Endothelial cell of umbilical vein (primary cell): ENCODE measurements around the gene EIF3I. TPM values are rescaled to one million over a fixed set of nuclear protein-coding genes. Genes with fewer than 3 reads are reported as not detected.

Experiments
- BruUV-seq: library from RNA; stranded (reverse); fragments of 400-500 nt; replicated peaks from 2 replicates; lab custom pipeline; 2021; lab: Mats Ljungman, UMichigan
- CTCF ChIA-PET: fragments of 300-600, 350-600 bp; sonication (Branson Sonifier 250); formaldehyde crosslinking; loops from one replicate; lab custom pipeline; 2021; ENCODE audit warnings: antibody characterized with exemption, inconsistent platforms; lab: Charles Lee
- POLR2A ChIA-PET: fragments of 300-600, 350-600 bp; sonication (Branson Sonifier 250); formaldehyde crosslinking; loops from one replicate; lab custom pipeline; 2021; ENCODE audit warnings: antibody characterized with exemption, inconsistent platforms; lab: Charles Lee
- DNase-seq: peaks from one replicate; pipeline ENCODE4 v3.0.0-alpha.2; 2011; ENCODE audit warnings: low read depth, low spot score
- FAIRE-seq: peaks from 2 replicates; lab custom pipeline; 2011; peaks lifted over from hg19 to GRCh38; lab: Jason Lieb, UNC
- H2AFZ ChIP-seq: 2 replicates; pipeline ENCODE4 v1.6.0; 2012; ENCODE audit warnings: low read depth, low read length, control low read depth, inconsistent platforms
- H3K27ac ChIP-seq: 2 replicates; pipeline ENCODE4 v1.5.1; 2011; ENCODE audit warnings: low read depth, mild to moderate bottlenecking, control low read depth, low read length, moderate library complexity; ENCODE audit not compliant: insufficient read depth
- H3K27me3 ChIP-seq, 2 experiments: 2 replicates each; pipeline versions ENCODE4 v1.6.0 to v1.6.1; 2011; ENCODE audit warnings: low read length in 2 of 2, mixed read lengths in 1 of 2; ENCODE audit not compliant: control insufficient read depth in 2 of 2, insufficient read depth in 2 of 2
- H3K36me3 ChIP-seq, 2 experiments: 2 replicates in 1 of 2; 3 replicates in 1 of 2; pipeline ENCODE4 v1.5.1; 2011; ENCODE audit warnings: low read length in 2 of 2, mild to moderate bottlenecking in 1 of 2, moderate library complexity in 1 of 2; ENCODE audit not compliant: control insufficient read depth in 2 of 2, insufficient read depth in 2 of 2; ENCODE audit errors: extremely low read depth in 1 of 2
- H3K4me1 ChIP-seq: 3 replicates; pipeline ENCODE4 v1.5.1; 2011; ENCODE audit warnings: mild to moderate bottlenecking, low read length; ENCODE audit not compliant: control insufficient read depth, insufficient read depth; ENCODE audit errors: extremely low read depth
- H3K4me2 ChIP-seq: 2 replicates; pipeline ENCODE4 v1.6.1; 2011; ENCODE audit warnings: low read length, control low read depth, mixed read lengths; ENCODE audit not compliant: insufficient read depth
- H3K4me3 ChIP-seq, 3 experiments: fragments of 200-600 bp in 1 of 3; sonication (generic), shearing (Covaris generic) in 1 of 3; replicated peaks in 1 of 3; 2 replicates each; pipeline ENCODE4 v1.5.1; 2011 to 2016; ENCODE audit warnings: control low read depth in 3 of 3, low read length in 3 of 3, mild to moderate bottlenecking in 2 of 3, inconsistent platforms in 1 of 3, low read depth in 1 of 3, moderate library complexity in 1 of 3; ENCODE audit not compliant: insufficient read depth in 1 of 3
- H3K79me2 ChIP-seq: 2 replicates; pipeline ENCODE4 v1.6.0; 2012; ENCODE audit warnings: low read length, inconsistent platforms; ENCODE audit not compliant: control insufficient read depth, insufficient read depth
- H3K9ac ChIP-seq: replicated peaks from 2 replicates; pipeline ENCODE3; 2011; ENCODE audit warnings: low read length, control low read depth; ENCODE audit not compliant: insufficient read depth; ENCODE audit errors: extremely low read depth
- H3K9me1 ChIP-seq: replicated peaks from 3 replicates; pipeline ENCODE4 v1.6.0; 2011; ENCODE audit warnings: mild to moderate bottlenecking, low read length; ENCODE audit not compliant: control insufficient read depth, insufficient read depth; ENCODE audit errors: extremely low read depth
- H3K9me3 ChIP-seq: replicated peaks from 2 replicates; pipeline ENCODE4 v1.5.1; 2012; ENCODE audit warnings: low read length, inconsistent platforms; ENCODE audit not compliant: control insufficient read depth, insufficient read depth
- H4K20me1 ChIP-seq: replicated peaks from 2 replicates; pipeline ENCODE3; 2011; ENCODE audit warnings: mild to moderate bottlenecking, low read length; ENCODE audit not compliant: control insufficient read depth, insufficient read depth; ENCODE audit errors: extremely low read depth
- CTCF ChIP-seq, 2 donors: IDR thresholded peaks; 1 replicate in 1 of 2; 2 replicates in 1 of 2; pipeline ENCODE4 v1.5.1; 2011; ENCODE audit warnings: low read length in 2 of 2, mild to moderate bottlenecking in 2 of 2, moderate library complexity in 2 of 2, control low read depth in 1 of 2, inconsistent platforms in 1 of 2, low read depth in 1 of 2; ENCODE audit not compliant: insufficient read depth in 1 of 2; ENCODE audit errors: extremely low read depth in 1 of 2
- EZH2 ChIP-seq: IDR thresholded peaks from 2 replicates; pipeline ENCODE4 v1.6.1; 2012; ENCODE audit warnings: borderline replicate concordance, low read depth, mild to moderate bottlenecking, moderate library complexity, low read length, inconsistent platforms; ENCODE audit not compliant: severe bottlenecking
- FOS ChIP-seq: IDR thresholded peaks from 2 replicates; pipeline ENCODE4 v1.6.1; 2011; ENCODE audit warnings: mild to moderate bottlenecking, low read length, moderate library complexity, borderline replicate concordance; ENCODE audit not compliant: insufficient read depth
- GATA2 ChIP-seq: IDR thresholded peaks from 2 replicates; pipeline ENCODE4 v1.7.0; 2011; ENCODE audit warnings: low read depth, mild to moderate bottlenecking, moderate library complexity, mixed read lengths, low read length; ENCODE audit not compliant: insufficient read length, insufficient read depth
- JUN ChIP-seq: IDR thresholded peaks from 2 replicates; pipeline ENCODE4 v1.6.1; 2011; ENCODE audit warnings: borderline replicate concordance, low read depth; ENCODE audit not compliant: insufficient read length, insufficient read depth
- MAX ChIP-seq: IDR thresholded peaks from 2 replicates; pipeline ENCODE4 v1.6.1; 2011; ENCODE audit not compliant: insufficient read depth, insufficient read length
- MYC ChIP-seq: IDR thresholded peaks from one replicate; pipeline ENCODE4 v1.6.1; 2011; ENCODE audit warnings: mild to moderate bottlenecking, low read depth, low read length
- POLR2A ChIP-seq: IDR thresholded peaks from 2 replicates; pipeline ENCODE4 v1.6.1; 2012; ENCODE audit warnings: low read depth, mild to moderate bottlenecking, control low read depth, low read length
- POLR2AphosphoS5 ChIP-seq: IDR thresholded peaks from 2 replicates; pipeline ENCODE4 v1.6.1; 2012; ENCODE audit warnings: low read depth, mild to moderate bottlenecking, control low read depth, low read length, moderate library complexity; ENCODE audit not compliant: insufficient read depth
- dilution Hi-C: fragments of 300-500 bp; cut with MboI; formaldehyde crosslinking; loops from one replicate; pipeline ENCODE4 v1.15.0; 2019; ENCODE audit warnings: low sequenced_read_pairs; ENCODE audit not compliant: extremely low pct_ligation_motif_present
- intact Hi-C: fragments of 100-400 bp; cut with micrococcal nuclease; formaldehyde crosslinking; loops from one replicate; pipeline ENCODE4 v1.10.0; 2022
- polyA plus RNA-seq, 4 experiments: library from polyadenylated mRNA; depleted of rRNA in 3 of 4; stranded (reverse) in 3 of 4; unstranded in 1 of 4; fragments of >200 nt; gene quantifications; 2 replicates each; pipeline versions ENCODE4 v1.2.1 to v1.2.3, GENCODE V29; 2011 to 2012; ENCODE audit warnings: missing spikeins in 1 of 4
- total RNA-seq: library from RNA; stranded (reverse); gene quantifications from 2 replicates; pipeline ENCODE4 v1.2.3, GENCODE V29; 2021

Gene EIF3I
- total and polyA plus RNA-seq, 2 donors (not counting 3 experiments of a cell fraction or from before 2014, with no cell fraction given) = 186 to 331 TPM

- peak overlapping the region; percentile 95 for H3K9ac ChIP-seq
- no peak for TF ChIP-seq JUN
- TF ChIP-seq GATA2 = no peak
- TF ChIP-seq CTCF (IDR thresholded peaks at IDR 0.05; ENCODE audit: extremely low read depth in 1 of 2, insufficient read depth in 1 of 2, low read depth in 1 of 2, low read length in 2 of 2) = no peak
- no peak for TF ChIP-seq MYC
- no peak for TF ChIP-seq POLR2AphosphoS5
- TF ChIP-seq EZH2 = no peak
- no peak for TF ChIP-seq MAX
- TF ChIP-seq POLR2A = no peak
- TF ChIP-seq FOS = no peak
- H2AFZ ChIP-seq = peak overlapping the region; percentile 83
- CTCF ChIA-PET = interaction anchor here (0.5 to 2.3 kb wide), 5 partner anchors 14 to 137 kb away, joined by 3 to 13 read pairs (median 3); partner anchors contain the start of gene KPNA6
- peaks cover 22% of the 10 kb centered on the region for H3K4me1 ChIP-seq
- no peaks in the 10 kb centered on the region for H3K9me3 ChIP-seq
- intact Hi-C loops = loop anchor here (2.0 kb wide), 2 partner anchors 62 to 70 kb away; partner anchors contain the start of gene KPNA6
- H3K27ac ChIP-seq = peak overlapping the region; percentile 88
- POLR2A ChIA-PET = interaction anchor here (0.6 to 2.5 kb wide), 4 partner anchors 71 to 166 kb away, joined by 3 to 9 read pairs (median 6); partner anchors contain the start of genes KHDRBS1, KPNA6, MARCKSL1 and TMEM39B
- peak overlapping the region; percentile 57 for H3K4me2 ChIP-seq
- peaks cover 3 to 7% of the 10 kb centered on the region in 2 experiments for H3K36me3 ChIP-seq
- H3K9me1 ChIP-seq = no peaks in the 10 kb centered on the region
- TSS peak; percentile 87 for BruUV-seq
- H3K79me2 ChIP-seq = peaks cover 34% of the 10 kb centered on the region
- dilution Hi-C loops = no loop called here
- H3K27me3 ChIP-seq = no peaks in the 10 kb centered on the region
- no peak for FAIRE-seq
- H4K20me1 ChIP-seq = no peaks in the 10 kb centered on the region
- H3K4me3 ChIP-seq = peak overlapping the region in 2 of 3 experiments; percentile 53 to 90
- DNase-seq = no peak
Observed at GRCh38 chr1:32179193-32179442, 43.1 kb upstream of the EIF3I start.
